ENCODE data around the gene SMIM10L1.

GRCh38 chr12:11133162-11133561 lies 37.8 kb upstream of the SMIM10L1 start:
- TF ChIP-seq GATA2 (IDR thresholded peaks at IDR 0.05; ENCODE audit: low read depth, low read length), result no peak
- TF ChIP-seq GATA3 (IDR thresholded peaks at IDR 0.05; ENCODE audit: low read depth, low read length), result no peak
